Measurements from ENCODE around the gene FAM3A. TPM values are rescaled to one million over a fixed set of nuclear protein-coding genes. Genes with fewer than 3 reads are reported as not detected.

FAM3A gene
- total and polyA plus RNA-seq, 2 of the 4 experiments (the other 2 are of a cell fraction), result 14.0 to 47.2 TPM

- Histone ChIP-seq H3K23ac (ENCODE audit: low read depth, low read length) (no peak overlapping the region; the same call in 1 of the 2 replicates), H3K56ac (ENCODE audit: extremely low read depth, insufficient read depth, low read length) (no peak overlapping the region), H3K9ac (ENCODE audit: low read depth, low read length) (no peak overlapping the region), H3K27me3 (ENCODE audit: control insufficient read depth, insufficient read depth, low read length) (no peaks in the 10 kb centered on the region), H3K4me3 (ENCODE audit: insufficient read depth, low read depth, low read length) (no peak overlapping the region), H4K5ac (ENCODE audit: low read depth, low read length) (no peak overlapping the region), H4K20me1 (ENCODE audit: insufficient read depth, low read length) (peaks cover 4% of the 10 kb centered on the region; the same call in 1 of the 2 replicates), H3K27ac (ENCODE audit: insufficient read depth, low read length) (no peak overlapping the region), H2AFZ (replicated peaks; ENCODE audit: low read length, poor library complexity) (no peak overlapping the region), H3K36me3 (ENCODE audit: control insufficient read depth, insufficient read depth, low read length) (peaks cover 12% of the 10 kb centered on the region; the same call in 1 of the 2 replicates), H3K4me2 (ENCODE audit: low read depth, low read length) (peak overlapping the region; percentile 89; the same call in 1 of the 2 replicates), H3K9me1 (ENCODE audit: insufficient read depth, low read length) (peaks cover 8% of the 10 kb centered on the region; the same call in 1 of the 2 replicates), H2BK20ac (ENCODE audit: low read depth, low read length) (no peak overlapping the region), H2AK5ac (ENCODE audit: low read depth, low read length) (0 out of 2 replicates have a peak overlapping the region, but pooled peaks have one; percentile 66), H3K4ac (ENCODE audit: low read depth, low read length) (peak overlapping the region; percentile 85; the same call in 1 of the 2 replicates), H3K14ac (replicated peaks; ENCODE audit: low read depth, low read length) (no peak overlapping the region), H2BK120ac (ENCODE audit: low read depth, low read length) (no peak overlapping the region), H3K18ac (ENCODE audit: low read depth, low read length) (no peak overlapping the region), H4K8ac (ENCODE audit: low read depth in 2 of 2, low read length in 2 of 2) (no peak overlapping the region), H2BK15ac (ENCODE audit: low read depth, low read length) (no peak overlapping the region), H2AK9ac (replicated peaks; ENCODE audit: low read depth, low read length, poor library complexity) (no peak overlapping the region), H3K4me1 (ENCODE audit: control insufficient read depth, insufficient read depth, low read length) (peaks cover 4% of the 10 kb centered on the region; the same call in 1 of the 2 replicates), H3K79me1 (ENCODE audit: low read depth in 1 of 2, low read length in 2 of 2) (peaks cover 3 to 38% of the 10 kb centered on the region in 2 experiments; a peak in 3 of 4 replicates), H2BK5ac (ENCODE audit: low read depth, low read length, poor library complexity, severe bottlenecking) (no peak overlapping the region), H3K9me3 (ENCODE audit: control insufficient read depth, insufficient read depth, low read length) (no peaks in the 10 kb centered on the region), H4K91ac (ENCODE audit: insufficient read depth, low read depth, low read length) (no peak overlapping the region)
- DNase-seq, result no peak
- in situ Hi-C loops (cut with MboI; ENCODE audit: low sequenced_read_pairs) (no loop called here), intact Hi-C loops (cut with micrococcal nuclease) (no loop called here), dilution Hi-C loops (cut with HindIII; ENCODE audit: low sequenced_read_pairs, unreplicated experiment) (no loop called here)
- TF ChIP-seq BHLHE40 (IDR thresholded peaks at IDR 0.05; ENCODE audit: low read depth, low read length) (no peak), CTCF (conservative IDR thresholded peaks at IDR 0.05; ENCODE audit: low read depth, low read length) (no peak), RAD21 (IDR thresholded peaks at IDR 0.05; ENCODE audit: low read length) (no peak), USF2 (IDR thresholded peaks at IDR 0.05; ENCODE audit: low read depth, low read length) (no peak), RFX5 (IDR thresholded peaks at IDR 0.05; ENCODE audit: low read depth, low read length) (no peak), NFE2L2 (IDR thresholded peaks at IDR 0.05; ENCODE audit: low read depth, low read length) (no peak), MXI1 (IDR thresholded peaks at IDR 0.05; ENCODE audit: borderline replicate concordance, low read depth, low read length) (no peak), CHD1 (IDR thresholded peaks at IDR 0.05; ENCODE audit: low read depth, low read length) (no peak), ELK1 (IDR thresholded peaks at IDR 0.05; ENCODE audit: borderline replicate concordance, low read depth, low read length) (no peak), CEBPB (IDR thresholded peaks at IDR 0.05; ENCODE audit: low read depth, low read length) (no peak), RCOR1 (IDR thresholded peaks at IDR 0.05; ENCODE audit: insufficient replicate concordance, low read length) (no peak), FOS (IDR thresholded peaks at IDR 0.05; ENCODE audit: low read depth, low read length) (no peak), MAFK (IDR thresholded peaks at IDR 0.05; ENCODE audit: low read depth, low read length) (no peak), SMC3 (IDR thresholded peaks at IDR 0.05; ENCODE audit: low read depth, low read length) (no peak), MAZ (IDR thresholded peaks at IDR 0.05; ENCODE audit: borderline replicate concordance, low read depth, low read length) (no peak), POLR2A (IDR thresholded peaks at IDR 0.05; ENCODE audit: low read depth, low read length) (no peak)
- WGBS, 2 experiments (ENCODE audit: extremely low coverage in 2 of 2, insufficient read length in 1 of 2), result 100% methylated on average over 1 of the region's 4 CpGs; no CpG with 5 or more reads in 1 of the 2 experiments
- ATAC-seq (ENCODE audit: low read depth), result no peak
- ChIA-PET POLR2A (ENCODE audit: unreplicated experiment) (no interaction called here), CTCF (no interaction called here)
- BruUV-seq (replicated peaks), result no TSS peak
These were observed 26.9 kb downstream of the FAM3A start for GRCh38 chrX:154489182-154489581.
